ENCODE data around the gene RPLP2. TPM values are rescaled to one million over a fixed set of nuclear protein-coding genes. Genes with fewer than 3 reads are reported as not detected.

RPLP2 gene
- polyA plus RNA-seq, 4 donors: 1,144 to 2,714 (median 1,335) TPM

GRCh38 chr11:825366-826226 lies 15.8 kb downstream of the RPLP2 start:
- FAIRE-seq (no peak), DNase-seq (peak; percentile 31 to 57)
- WGBS, 3 donors: 30 to 67% (median 46%) methylated on average over 12 of the region's 12 CpGs
- H3K4me3 ChIP-seq (ENCODE audit: low read depth in 1 of 3, low read length in 3 of 3): no peak overlapping the region
- peaks cover 0 to 15% (median 0%) of the 10 kb centered on the region in 3 donors for H3K27me3 ChIP-seq (ENCODE audit: control insufficient read depth in 3 of 3, insufficient read depth in 3 of 3, low read length in 3 of 3)
- no peaks in the 10 kb centered on the region for H3K9me3 ChIP-seq (ENCODE audit: control insufficient read depth in 2 of 2, insufficient read depth in 1 of 2, low read depth in 1 of 2, low read length in 1 of 2)
- peaks cover 5 to 73% (median 6%) of the 10 kb centered on the region in 3 donors for H3K4me1 ChIP-seq (ENCODE audit: control insufficient read depth in 3 of 3, insufficient read depth in 2 of 3, low read depth in 1 of 3, low read length in 2 of 3)
- peaks cover 4 to 54% (median 13%) of the 10 kb centered on the region in 3 donors for H3K36me3 ChIP-seq (ENCODE audit: control insufficient read depth in 3 of 3, insufficient read depth in 2 of 3, low read depth in 1 of 3, low read length in 3 of 3)
- peak overlapping the region; percentile 16 to 98 (median 68) for H3K27ac ChIP-seq (ENCODE audit: low read depth in 1 of 3, low read length in 2 of 3)

- WGBS, 3 donors: 25 to 57% (median 36%) methylated on average over 9 of the region's 9 CpGs
- FAIRE-seq: no peak
- peak in 1 of 2 donors; percentile 57 for DNase-seq
- H3K9me3 ChIP-seq (ENCODE audit: control insufficient read depth in 2 of 2, insufficient read depth in 1 of 2, low read depth in 1 of 2, low read length in 1 of 2): no peaks in the 10 kb centered on the region
- H3K4me3 ChIP-seq (ENCODE audit: low read depth in 1 of 3, low read length in 3 of 3): no peak overlapping the region
- peaks cover 6 to 74% (median 9%) of the 10 kb centered on the region in 3 donors for H3K4me1 ChIP-seq (ENCODE audit: control insufficient read depth in 3 of 3, insufficient read depth in 2 of 3, low read depth in 1 of 3, low read length in 2 of 3)
- peaks cover 4 to 48% (median 13%) of the 10 kb centered on the region in 3 donors for H3K36me3 ChIP-seq (ENCODE audit: control insufficient read depth in 3 of 3, insufficient read depth in 2 of 3, low read depth in 1 of 3, low read length in 3 of 3)
- H3K27me3 ChIP-seq (ENCODE audit: control insufficient read depth in 3 of 3, insufficient read depth in 3 of 3, low read length in 3 of 3): peaks cover 0 to 15% (median 0%) of the 10 kb centered on the region in 3 donors
- peak overlapping the region in 2 of 3 donors; percentile 92 to 98 for H3K27ac ChIP-seq (ENCODE audit: low read depth in 1 of 3, low read length in 2 of 3)
Observed at GRCh38 chr11:826227-826621, 16.5 kb downstream of the RPLP2 start.

- H3K4me1 ChIP-seq (ENCODE audit: control insufficient read depth in 3 of 3, insufficient read depth in 2 of 3, low read depth in 1 of 3, low read length in 2 of 3): peaks cover 6 to 75% (median 9%) of the 10 kb centered on the region in 3 donors
- FAIRE-seq (no peak), DNase-seq (no peak)
- H3K9me3 ChIP-seq (ENCODE audit: control insufficient read depth in 2 of 2, insufficient read depth in 1 of 2, low read depth in 1 of 2, low read length in 1 of 2): no peaks in the 10 kb centered on the region
- peaks cover 4 to 42% (median 13%) of the 10 kb centered on the region in 3 donors for H3K36me3 ChIP-seq (ENCODE audit: control insufficient read depth in 3 of 3, insufficient read depth in 2 of 3, low read depth in 1 of 3, low read length in 3 of 3)
- WGBS, 3 donors: 0 to 1% (median 0%) methylated on average over 14 to 22 of the region's 22 CpGs
- H3K27ac ChIP-seq (ENCODE audit: low read depth in 1 of 3, low read length in 2 of 3): peak overlapping the region; percentile 91 to 98 (median 92)
- peak overlapping the region; percentile 53 to 75 (median 64) for H3K4me3 ChIP-seq (ENCODE audit: low read depth in 1 of 3, low read length in 3 of 3)
- peaks cover 0 to 15% (median 0%) of the 10 kb centered on the region in 3 donors for H3K27me3 ChIP-seq (ENCODE audit: control insufficient read depth in 3 of 3, insufficient read depth in 3 of 3, low read length in 3 of 3)
Observed at GRCh38 chr11:826836-827145, 17.0 kb downstream of the RPLP2 start.

- peak overlapping the region; percentile 53 to 75 (median 64) for H3K4me3 ChIP-seq (ENCODE audit: low read depth in 1 of 3, low read length in 3 of 3)
- peak overlapping the region; percentile 91 to 98 (median 92) for H3K27ac ChIP-seq (ENCODE audit: low read depth in 1 of 3, low read length in 2 of 3)
- FAIRE-seq: no peak
- WGBS, 3 donors: 1 to 5% (median 2%) methylated on average over 42 to 66 of the region's 66 CpGs
- H3K36me3 ChIP-seq (ENCODE audit: control insufficient read depth in 3 of 3, insufficient read depth in 2 of 3, low read depth in 1 of 3, low read length in 3 of 3): peaks cover 4 to 37% (median 9%) of the 10 kb centered on the region in 3 donors
- peak; percentile 59 to 90 for DNase-seq
- peaks cover 0 to 15% (median 0%) of the 10 kb centered on the region in 3 donors for H3K27me3 ChIP-seq (ENCODE audit: control insufficient read depth in 3 of 3, insufficient read depth in 3 of 3, low read length in 3 of 3)
- H3K4me1 ChIP-seq (ENCODE audit: control insufficient read depth in 3 of 3, insufficient read depth in 2 of 3, low read depth in 1 of 3, low read length in 2 of 3): peaks cover 8 to 77% (median 9%) of the 10 kb centered on the region in 3 donors
- H3K9me3 ChIP-seq (ENCODE audit: control insufficient read depth in 2 of 2, insufficient read depth in 1 of 2, low read depth in 1 of 2, low read length in 1 of 2): no peaks in the 10 kb centered on the region
Observed at GRCh38 chr11:827146-827896, 17.6 kb downstream of the RPLP2 start.

GRCh38 chr11:827897-828192 lies 18.1 kb downstream of the RPLP2 start, which contains the start of gene CRACR2B:
TSS of gene CRACR2B (plus strand) at chr11:827919. CDS start at chr11:828608, 689 bp downstream.
- DNase-seq (peak in 1 of 2 donors; percentile 80), FAIRE-seq (no peak)
- peaks cover 0 to 15% (median 0%) of the 10 kb centered on the region in 3 donors for H3K27me3 ChIP-seq (ENCODE audit: control insufficient read depth in 3 of 3, insufficient read depth in 3 of 3, low read length in 3 of 3)
- H3K36me3 ChIP-seq (ENCODE audit: control insufficient read depth in 3 of 3, insufficient read depth in 2 of 3, low read depth in 1 of 3, low read length in 3 of 3): peaks cover 4 to 31% (median 9%) of the 10 kb centered on the region in 3 donors
- H3K9me3 ChIP-seq (ENCODE audit: control insufficient read depth in 2 of 2, insufficient read depth in 1 of 2, low read depth in 1 of 2, low read length in 1 of 2): no peaks in the 10 kb centered on the region
- 8 to 46% (median 20%) methylated on average over 2 to 5 of the region's 5 CpGs for WGBS, 3 donors
- H3K27ac ChIP-seq (ENCODE audit: low read depth in 1 of 3, low read length in 2 of 3): peak within 1 kb of the TSS; percentile 91 to 98 (median 92)
- peak within 1 kb of the TSS; percentile 53 to 75 (median 64) for H3K4me3 ChIP-seq (ENCODE audit: low read depth in 1 of 3, low read length in 3 of 3)
- H3K4me1 ChIP-seq (ENCODE audit: control insufficient read depth in 3 of 3, insufficient read depth in 2 of 3, low read depth in 1 of 3, low read length in 2 of 3): peaks cover 8 to 79% (median 9%) of the 10 kb centered on the region in 3 donors

- DNase-seq (no peak), FAIRE-seq (no peak)
- H3K27ac ChIP-seq (ENCODE audit: low read depth in 1 of 3, low read length in 2 of 3): peak overlapping the region; percentile 91 to 98 (median 92)
- H3K27me3 ChIP-seq (ENCODE audit: control insufficient read depth in 3 of 3, insufficient read depth in 3 of 3, low read length in 3 of 3): peaks cover 0 to 15% (median 0%) of the 10 kb centered on the region in 3 donors
- H3K4me3 ChIP-seq (ENCODE audit: low read depth in 1 of 3, low read length in 3 of 3): peak overlapping the region in 1 of 3 donors; percentile 6
- H3K4me1 ChIP-seq (ENCODE audit: control insufficient read depth in 3 of 3, insufficient read depth in 2 of 3, low read depth in 1 of 3, low read length in 2 of 3): peaks cover 8 to 79% (median 9%) of the 10 kb centered on the region in 3 donors
- WGBS, 3 donors: 59 to 74% (median 67%) methylated on average over 17 to 21 of the region's 21 CpGs
- H3K36me3 ChIP-seq (ENCODE audit: control insufficient read depth in 3 of 3, insufficient read depth in 2 of 3, low read depth in 1 of 3, low read length in 3 of 3): peaks cover 2 to 23% (median 7%) of the 10 kb centered on the region in 3 donors
- H3K9me3 ChIP-seq (ENCODE audit: control insufficient read depth in 2 of 2, insufficient read depth in 1 of 2, low read depth in 1 of 2, low read length in 1 of 2): no peaks in the 10 kb centered on the region
Observed at GRCh38 chr11:828506-829175, 18.9 kb downstream of the RPLP2 start.

GRCh38 chr11:829176-829846 lies 19.5 kb downstream of the RPLP2 start:
- H3K4me3 ChIP-seq (ENCODE audit: low read depth in 1 of 3, low read length in 3 of 3): peak overlapping the region in 2 of 3 donors; percentile 36 to 39
- H3K27ac ChIP-seq (ENCODE audit: low read depth in 1 of 3, low read length in 2 of 3): peak overlapping the region; percentile 17 to 98 (median 92)
- DNase-seq (peak; percentile 54 to 76), FAIRE-seq (no peak)
- H3K9me3 ChIP-seq (ENCODE audit: control insufficient read depth in 2 of 2, insufficient read depth in 1 of 2, low read depth in 1 of 2, low read length in 1 of 2): no peaks in the 10 kb centered on the region
- WGBS, 3 donors: 2 to 15% (median 11%) methylated on average over 36 to 40 of the region's 40 CpGs
- H3K27me3 ChIP-seq (ENCODE audit: control insufficient read depth in 3 of 3, insufficient read depth in 3 of 3, low read length in 3 of 3): peaks cover 0 to 15% (median 0%) of the 10 kb centered on the region in 3 donors
- peaks cover 0 to 17% (median 4%) of the 10 kb centered on the region in 3 donors for H3K36me3 ChIP-seq (ENCODE audit: control insufficient read depth in 3 of 3, insufficient read depth in 2 of 3, low read depth in 1 of 3, low read length in 3 of 3)
- H3K4me1 ChIP-seq (ENCODE audit: control insufficient read depth in 3 of 3, insufficient read depth in 2 of 3, low read depth in 1 of 3, low read length in 2 of 3): peaks cover 8 to 75% (median 9%) of the 10 kb centered on the region in 3 donors
